Activated T-cell treated with anti-CD3 and anti-CD28 coated beads, Interleukin-2, amount 50 U/mL, for 48 hours (primary cell): Measurements from ENCODE around the gene CACNG1.

ENCODE experiments used
- DNase-seq, 2 experiments: peaks; one replicate each; pipeline ENCODE4 v3.0.0-alpha.2; 2020

Gene CACNG1, protein sequence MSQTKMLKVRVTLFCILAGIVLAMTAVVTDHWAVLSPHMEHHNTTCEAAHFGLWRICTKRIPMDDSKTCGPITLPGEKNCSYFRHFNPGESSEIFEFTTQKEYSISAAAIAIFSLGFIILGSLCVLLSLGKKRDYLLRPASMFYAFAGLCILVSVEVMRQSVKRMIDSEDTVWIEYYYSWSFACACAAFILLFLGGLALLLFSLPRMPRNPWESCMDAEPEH

DNA sequence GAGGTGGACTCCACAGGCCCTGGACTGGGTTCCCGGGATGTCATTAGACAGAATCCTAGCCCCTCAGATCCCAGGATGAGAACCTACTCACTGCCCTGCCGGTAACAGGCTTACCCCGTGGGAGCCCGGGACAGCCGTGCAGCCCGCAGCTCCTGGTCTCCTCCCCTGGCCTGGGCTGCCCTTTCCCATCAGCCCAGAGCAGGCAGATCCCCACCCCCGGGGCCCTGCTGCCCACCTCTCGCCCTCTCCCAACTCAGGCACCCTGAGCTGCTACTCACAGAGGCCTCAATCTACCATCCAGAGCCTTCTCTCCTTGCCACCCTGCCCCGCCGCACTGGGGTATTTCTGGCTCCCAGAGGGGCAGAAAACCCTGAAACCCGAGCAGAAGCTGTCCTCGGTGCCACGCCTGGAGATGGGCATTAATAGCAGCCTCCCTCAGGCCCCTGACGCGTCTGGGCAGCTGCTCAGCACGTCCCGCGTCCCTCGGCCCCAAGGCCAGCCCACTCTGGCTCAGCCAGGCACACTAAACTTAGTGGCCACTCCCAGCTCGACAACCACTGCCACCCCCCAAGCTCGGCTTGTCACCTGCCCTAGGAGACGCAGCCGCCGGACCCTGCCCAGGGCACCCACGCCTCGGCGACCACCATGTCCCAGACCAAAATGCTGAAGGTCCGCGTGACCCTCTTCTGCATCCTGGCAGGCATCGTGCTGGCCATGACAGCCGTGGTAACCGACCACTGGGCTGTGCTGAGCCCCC is at the start of gene CACNG1:
Gene CACNG1 (plus strand): TSS at position 539 of the 757 bp plus-strand sequence. CDS start 107 bp downstream, at position 646.
- DNase-seq, result no peak

DNA sequence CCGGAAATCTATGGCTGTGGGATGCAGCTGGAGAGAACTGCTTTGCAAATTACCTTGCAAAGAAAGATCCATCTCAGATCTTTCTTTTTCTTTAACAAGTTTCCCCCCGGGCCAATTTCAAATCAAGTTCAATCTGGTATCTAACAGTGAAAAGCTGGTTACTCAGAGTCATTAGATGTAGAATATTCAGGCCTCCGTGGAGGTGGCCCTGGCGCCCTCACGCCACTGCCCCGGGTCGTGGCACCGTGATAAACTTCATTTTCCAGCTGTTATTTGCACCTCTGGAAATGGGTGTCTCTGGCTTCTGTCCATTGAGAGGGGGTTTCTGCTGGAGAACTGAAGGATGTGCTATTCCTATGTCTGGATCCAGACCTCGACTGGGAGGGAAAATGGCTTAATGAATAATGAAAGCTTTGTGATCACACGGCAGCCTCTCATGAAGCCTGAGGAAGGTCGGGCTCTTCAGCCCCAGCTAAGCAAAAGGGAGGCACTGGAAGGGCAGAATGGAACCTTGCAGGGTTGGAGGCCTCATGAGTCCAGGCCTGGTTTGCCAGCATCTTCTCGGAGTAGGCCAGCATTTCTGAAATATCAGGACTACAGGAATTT is 49.3 kb upstream of the CACNG1 start:
- DNase-seq, result no peak

DNA sequence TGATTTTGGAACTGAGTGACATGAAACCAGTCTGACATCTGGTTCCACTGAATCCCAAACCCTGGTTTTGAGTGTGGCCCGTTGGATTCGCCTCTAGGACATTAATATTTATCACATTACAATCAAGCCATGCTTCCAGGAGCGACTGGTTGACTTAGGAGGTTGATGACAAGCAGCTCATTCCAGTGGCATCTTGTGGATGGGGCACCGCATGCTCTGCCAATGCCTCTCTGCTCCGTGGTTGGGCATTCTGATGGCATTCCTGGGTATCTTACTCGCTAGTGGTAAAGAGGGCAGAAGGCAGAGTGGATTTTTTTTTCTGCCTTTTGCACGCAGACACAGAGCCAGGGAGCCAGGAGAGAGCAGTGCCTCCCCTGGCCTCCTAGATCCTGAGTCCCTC is 48.4 kb upstream of the CACNG1 start:
- no peak for DNase-seq

DNA sequence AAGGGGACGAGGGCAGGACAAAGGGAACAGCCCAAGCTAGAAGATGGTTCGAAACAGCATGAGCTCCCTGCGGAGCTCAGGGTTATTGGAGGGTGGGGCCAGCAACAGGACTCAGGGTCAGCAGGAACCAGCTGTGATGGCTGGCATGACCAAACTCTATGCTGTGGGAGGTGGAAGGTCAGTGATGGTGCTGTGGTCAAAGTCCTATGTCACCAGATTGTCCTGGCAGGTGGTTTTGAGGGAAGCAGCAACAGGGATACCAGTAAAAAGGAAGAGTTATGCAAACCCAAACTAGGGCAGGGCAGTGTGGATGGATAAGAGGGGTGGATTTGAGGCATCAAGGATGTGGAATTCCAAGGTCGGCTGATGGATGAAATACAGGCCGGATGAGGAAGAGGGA is 47.4 kb upstream of the CACNG1 start:
- DNase-seq, result no peak

DNA sequence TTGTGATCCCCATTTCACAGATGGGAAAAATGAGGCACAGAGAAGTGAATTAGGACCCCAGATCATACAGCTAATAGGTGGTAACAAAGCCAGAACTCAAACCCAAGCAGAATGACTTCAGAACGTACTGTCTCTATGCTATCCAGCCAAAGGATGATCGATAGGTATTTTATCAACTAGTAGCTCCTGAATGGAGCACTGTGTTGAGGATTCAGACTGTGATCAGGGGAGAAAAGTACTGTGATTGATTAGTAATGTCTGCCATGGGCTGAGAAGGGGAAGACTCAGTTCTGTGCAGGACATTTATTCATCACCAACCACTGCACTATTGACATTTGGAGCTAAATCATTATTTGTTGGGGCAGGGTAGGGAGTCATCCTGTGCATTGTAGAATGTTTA is 41.1 kb upstream of the CACNG1 start:
- DNase-seq, result no peak

DNA sequence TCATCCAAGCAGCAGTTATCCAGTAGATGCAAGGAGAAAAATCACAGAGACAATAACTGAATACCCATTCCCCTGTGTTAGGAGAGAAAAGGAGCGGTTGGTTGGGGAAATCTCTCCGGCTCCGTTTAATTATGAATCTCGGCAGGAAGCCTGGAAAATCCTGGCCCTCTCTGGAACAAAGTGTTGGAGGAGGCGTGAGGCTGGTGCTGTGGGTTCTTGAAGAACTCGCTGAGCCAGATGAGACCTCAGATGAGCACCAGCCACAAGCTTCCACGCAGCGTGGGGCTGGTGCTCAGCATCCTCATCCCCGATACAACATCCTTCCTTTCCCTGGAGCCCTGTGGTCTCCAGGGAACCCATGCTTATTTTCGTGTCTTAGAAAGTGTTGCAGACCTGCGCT is 40.2 kb upstream of the CACNG1 start:
- DNase-seq, result no peak

DNA sequence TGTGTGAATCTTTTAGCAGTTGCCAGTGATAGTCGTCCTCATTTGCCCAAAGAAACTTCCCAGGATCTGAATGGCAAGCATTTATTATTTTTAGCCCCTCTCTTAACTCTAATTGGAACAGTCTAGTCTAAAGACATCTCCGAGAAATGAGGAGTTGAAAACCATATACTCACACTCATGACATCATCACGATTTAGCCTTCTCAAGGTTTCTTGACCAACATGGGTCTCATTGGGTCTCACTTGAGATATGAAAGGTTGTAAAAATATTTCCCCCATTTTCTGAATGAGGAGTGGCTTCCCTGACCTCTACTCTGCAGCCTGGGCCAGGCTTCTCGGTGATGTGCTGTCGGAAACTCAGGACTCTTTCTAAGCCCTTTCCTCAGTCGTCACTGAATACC is 37.1 kb upstream of the CACNG1 start:
- no peak for DNase-seq

DNA sequence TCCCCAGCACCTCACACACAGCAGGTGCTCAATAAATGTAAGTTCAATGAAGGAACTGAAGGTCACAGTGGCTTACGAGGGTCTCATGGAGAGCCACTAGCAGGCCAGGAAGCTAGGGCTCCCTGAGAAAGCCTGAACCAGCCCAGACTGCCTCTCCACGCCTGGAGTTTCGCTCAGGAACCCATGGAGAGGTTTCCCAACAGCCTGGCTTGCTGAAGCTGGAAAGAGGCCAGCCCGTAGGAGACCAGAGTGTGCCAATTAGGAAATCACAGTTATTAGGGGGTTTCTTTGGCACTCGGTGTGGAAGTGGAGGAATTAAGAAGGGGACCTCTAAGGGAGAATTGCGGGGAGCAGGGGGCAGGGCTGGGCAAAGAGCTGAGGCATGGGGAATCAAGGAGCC is 36.3 kb upstream of the CACNG1 start:
- no peak for DNase-seq

DNA sequence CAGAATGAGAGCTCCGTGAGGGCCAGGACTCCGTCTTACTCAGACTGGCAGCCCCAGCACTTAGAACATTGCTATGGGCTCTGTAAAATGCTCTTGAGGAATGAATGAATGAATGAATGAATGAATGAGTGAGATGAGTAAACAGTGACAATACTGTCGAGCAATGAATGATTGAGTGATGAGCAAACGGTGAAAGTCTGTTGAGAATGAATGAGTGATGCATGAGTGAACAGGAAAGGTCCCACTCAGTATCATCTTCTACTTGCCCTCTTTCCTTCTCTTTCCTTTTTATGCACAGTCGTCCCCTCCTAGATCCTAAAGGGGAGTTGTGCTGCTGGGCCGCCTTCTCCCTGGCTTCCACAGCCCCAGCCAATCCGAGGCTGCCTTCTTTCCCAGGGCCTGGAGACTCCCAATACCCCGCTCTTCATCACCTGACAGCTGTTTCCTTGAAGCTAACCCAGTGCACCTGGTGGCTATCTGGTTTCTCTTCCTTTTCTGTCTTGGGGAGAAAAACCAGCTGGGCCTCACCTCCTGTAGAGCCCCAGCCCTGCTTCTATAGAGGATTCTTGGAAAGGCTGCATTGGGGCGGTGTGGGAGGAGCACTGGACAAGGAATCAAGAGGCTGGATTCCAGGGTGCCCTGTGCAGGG is 32.7 kb upstream of the CACNG1 start:
- no peak for DNase-seq

DNA sequence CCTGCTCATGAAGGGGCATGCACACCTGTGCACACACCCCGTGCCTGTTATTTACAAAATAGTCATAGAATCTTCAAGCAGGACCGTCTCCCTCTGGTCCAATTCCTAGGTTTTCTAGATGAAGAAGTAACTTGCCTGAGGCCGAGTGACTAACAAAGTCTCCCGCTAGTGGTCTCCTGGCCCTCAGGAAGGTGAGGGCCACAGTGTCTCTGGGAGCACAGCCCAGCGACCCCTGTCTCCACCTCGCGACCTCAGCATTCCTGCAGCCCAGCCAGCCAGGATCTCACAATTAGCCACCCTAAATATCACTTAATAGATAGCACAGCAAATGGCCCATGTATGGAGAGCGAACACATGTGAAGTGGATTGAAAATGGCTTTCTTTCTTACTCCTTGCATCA is 30.5 kb upstream of the CACNG1 start:
- no peak for DNase-seq

DNA sequence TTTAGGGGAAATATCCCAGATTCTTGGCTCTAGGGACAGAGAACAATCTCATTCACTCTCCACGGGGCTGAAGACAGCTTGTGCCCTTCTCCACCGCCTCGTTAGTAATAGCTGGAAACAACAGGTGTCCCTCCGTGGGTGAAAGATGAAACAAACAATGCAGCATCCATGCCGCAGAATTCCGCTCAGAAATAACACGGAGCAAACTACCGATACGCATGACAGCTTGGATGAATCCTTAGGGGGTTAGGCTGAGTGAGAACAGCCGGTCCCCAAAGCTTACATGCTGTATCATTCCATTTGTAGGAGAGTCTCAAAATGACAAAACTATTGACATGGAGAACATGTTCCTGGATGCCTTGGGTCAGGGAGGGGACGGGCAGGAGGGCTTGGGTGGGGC is 29.4 kb upstream of the CACNG1 start:
- no peak for DNase-seq

DNA sequence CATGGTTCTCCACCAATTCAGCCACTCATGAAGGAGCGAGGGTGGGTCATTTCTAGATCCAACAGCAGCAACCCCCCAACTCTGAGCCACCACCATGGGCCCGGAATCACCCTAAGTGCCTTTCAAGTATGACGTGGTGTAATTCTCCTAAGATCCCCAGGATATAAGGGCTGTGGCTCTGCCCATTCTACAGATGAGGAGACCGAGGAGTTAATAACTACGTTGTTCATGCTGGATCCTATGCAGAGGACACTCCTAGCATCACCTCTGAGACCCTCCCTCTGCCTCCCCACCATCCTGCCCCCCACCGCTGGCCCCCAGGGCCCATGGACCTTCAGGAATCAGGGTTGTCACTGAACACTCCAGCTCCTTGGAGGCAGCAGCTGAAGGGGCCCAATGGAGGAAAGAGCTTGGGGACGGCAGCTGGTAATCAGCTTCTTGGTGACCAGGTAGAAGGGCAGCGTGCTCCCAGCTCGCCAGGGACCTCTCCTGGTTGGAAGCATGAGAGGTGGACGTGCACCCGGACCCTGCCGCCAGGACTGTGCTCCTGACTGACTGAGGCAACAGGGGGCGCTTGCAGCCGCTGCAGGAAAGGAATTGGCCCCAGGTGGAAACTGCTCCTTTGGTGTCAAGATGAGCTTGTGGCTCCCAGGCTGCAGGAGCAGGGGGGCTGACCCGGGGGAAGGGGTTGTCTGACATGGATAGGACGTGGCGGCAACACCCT is 28.2 kb upstream of the CACNG1 start:
- DNase-seq, result no peak

DNA sequence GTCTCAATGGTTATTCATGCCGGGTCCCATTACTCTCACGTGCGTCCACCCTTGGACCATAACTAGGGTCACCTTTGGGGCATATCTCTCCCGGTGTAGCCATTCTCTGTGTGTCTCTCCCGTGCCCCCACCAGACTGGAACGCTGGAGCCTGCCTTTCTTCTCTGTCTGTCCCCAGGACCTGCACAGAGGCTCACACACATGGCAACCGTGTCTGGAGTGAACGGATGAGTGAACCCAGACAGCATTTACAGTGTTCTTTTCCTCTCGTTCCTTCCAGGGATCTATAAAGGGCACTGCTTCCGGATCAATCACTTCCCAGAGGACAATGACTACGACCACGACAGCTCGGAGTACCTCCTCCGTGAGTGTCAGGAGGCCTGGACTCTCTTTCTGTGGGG is 26.4 kb upstream of the CACNG1 start:
- no peak for DNase-seq

DNA sequence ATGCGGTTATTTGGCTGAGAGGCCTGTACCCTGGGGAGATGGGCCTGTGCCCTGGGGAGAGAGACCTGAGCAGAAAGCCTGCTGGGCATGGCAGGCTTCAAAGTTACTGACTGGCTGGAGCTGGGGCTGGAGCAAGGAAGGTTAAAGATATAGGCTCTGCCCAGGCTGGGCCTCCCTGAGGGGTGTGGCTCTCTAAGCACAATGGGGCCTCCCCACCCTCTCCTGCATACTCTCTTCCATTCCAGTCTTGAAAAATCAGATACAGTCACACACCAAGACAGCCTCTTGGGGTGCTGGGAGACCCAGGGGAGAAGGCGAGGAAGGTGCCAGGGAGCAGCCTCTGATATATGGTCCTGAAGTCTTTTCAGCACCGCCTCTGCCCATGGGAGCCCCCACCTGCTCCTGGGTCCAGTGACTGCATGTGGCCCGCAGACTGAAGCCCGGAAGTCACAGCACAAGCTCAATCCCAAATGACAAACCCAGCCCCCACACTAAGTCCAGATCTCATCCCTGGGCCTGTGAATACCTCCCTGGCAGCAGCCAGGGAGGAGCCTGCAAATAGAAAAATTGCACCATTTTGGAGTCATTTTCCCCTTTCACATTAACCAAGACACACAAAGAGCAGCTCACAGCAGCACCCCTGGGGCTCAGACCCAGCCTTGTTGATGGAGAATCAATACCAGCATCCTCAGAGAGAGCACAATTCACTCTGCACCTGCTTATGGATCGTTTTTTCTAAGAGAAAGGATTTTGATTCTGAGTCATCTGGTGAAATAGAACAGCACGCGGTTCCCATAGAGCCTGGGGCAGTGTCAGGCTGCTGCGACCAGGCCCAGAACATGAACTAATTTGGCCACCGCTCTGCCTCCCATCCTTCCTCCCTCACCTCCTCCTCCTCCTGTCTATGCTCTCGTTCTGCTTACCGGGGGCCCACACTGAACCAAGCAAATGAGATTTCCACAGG is 25.6 kb upstream of the CACNG1 start:
- no peak for DNase-seq

DNA sequence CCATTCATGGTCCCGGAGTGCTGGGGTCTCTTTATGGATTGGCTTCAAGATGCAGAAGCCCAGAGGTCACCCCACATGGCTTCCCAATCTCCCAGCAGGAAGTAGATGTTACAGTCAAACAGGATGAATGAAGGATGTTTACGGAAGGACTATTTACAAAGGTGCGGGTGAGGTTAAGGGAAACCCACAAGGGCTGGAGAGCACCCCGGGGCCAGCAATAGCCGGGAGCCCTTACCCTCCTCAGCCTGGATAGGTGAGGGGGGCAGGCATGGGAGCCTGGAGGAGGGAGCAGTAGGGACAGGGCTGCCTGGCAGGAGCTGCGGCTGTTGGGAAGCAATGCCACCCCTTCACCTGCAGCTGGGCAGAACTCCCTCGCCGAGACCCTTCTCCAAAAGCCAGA is 24.5 kb upstream of the CACNG1 start:
- DNase-seq, result no peak

DNA sequence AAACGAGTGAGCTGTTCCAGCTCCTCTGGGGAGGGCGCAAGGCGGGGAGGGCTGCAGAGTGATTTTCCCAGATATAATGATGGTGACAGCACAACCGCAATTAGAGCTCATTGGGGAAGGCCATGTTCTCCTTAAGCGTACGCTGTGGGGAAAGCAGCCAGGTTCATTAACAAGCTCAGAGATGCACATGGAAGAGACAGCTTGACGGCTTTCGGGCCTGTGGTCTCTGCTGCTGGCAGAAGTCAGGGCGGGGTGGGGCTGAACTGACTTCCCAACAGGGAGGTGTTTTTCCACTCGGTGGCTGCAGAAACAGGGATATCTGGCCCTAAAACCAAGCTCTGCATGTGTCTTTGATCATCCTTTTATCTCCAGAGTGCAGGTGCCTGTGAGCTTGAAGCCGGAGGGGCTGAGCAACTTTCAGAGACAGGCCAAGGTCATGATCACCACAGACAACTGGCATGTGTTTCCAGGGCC is 24.0 kb upstream of the CACNG1 start:
- no peak for DNase-seq

DNA sequence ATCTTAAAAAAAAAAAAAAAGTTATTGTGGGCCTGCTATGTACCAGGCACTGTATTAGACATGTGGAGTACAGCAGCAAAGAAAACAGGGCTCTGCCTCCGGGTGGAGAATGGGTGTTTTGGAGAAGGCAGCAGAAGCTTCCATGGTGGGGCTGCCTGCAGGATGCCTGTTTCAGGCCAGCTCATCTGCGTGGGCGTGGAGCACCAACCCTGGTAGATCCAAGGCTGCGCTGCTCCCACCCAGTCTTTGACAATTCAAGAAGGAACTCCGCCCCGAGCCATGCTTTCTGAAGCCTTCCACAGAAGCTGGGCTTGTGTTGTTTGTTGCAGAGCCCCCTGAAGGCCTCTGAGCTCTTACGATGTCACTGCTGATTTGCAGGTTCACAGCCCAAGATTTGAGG is 23.2 kb upstream of the CACNG1 start:
- peak; percentile 22 to 23 for DNase-seq

DNA sequence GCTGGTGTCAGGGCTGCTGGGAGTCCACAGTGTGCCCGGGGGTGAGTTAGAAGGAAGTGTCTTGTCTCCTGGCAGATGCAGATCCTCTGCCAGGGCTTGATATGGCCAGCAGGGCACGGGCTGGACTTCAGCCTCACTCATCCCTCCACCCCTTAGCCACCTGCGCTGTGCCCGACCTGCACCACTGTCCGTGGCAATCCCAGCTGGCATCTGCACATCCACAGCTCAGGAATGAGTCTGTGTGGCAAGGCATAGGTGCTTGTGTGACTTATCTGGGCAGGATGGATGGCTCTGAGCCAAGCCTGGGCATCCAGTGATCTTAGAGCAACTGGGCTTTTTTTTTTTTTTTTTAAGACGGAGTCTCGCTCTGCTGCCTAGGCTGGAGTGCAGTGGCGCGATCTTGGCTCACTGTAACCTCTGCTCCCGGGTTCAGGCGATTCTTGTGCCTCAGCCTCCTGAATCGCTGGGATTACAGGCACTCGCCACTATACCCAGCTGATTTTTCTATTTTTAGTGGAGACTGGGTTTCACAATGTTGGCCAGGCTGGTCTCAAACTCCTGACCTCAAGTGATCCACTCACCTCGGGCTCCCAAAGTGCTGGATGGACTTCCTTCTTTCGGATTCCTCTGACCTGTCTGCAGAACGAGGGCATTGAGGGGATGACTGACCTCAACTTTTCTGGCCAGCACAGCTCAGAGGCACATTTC is 22.5 kb upstream of the CACNG1 start:
- no peak for DNase-seq

DNA sequence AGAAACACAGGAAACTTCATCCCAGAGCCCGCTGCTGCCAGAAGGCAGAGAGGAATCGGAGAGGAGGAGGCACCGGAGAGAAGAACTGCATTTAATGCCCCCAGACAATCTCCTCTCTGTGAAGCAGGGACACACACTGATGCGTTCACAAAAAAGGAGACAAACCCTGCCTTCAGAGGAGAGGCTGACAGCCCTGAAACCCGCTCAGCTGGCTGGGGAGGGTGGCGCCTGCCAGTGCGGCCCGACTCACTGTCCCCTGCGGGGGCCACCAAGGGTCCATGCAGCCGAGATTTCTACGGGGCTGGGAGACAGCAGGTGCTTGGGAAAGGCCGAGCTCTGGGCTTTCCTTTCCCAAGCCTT is 21.9 kb upstream of the CACNG1 start:
- DNase-seq, result no peak

DNA sequence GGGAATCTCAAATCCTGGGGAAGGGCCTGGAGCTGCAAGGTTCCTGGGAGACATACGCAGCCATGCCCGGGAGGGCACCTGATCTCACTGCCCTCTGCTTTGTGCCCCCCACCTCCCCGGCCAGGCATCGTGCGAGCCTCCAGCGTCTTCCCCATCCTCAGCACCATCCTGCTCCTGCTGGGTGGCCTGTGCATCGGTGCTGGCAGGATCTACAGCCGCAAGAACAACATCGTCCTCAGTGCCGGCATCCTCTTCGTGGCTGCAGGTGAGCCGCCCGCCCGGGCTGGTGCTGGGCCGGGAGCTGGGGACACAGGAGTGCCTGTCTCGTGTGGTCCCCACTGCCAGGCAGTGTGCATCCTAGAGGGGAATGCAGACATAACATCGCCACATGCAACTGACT is 19.6 kb upstream of the CACNG1 start:
- DNase-seq, result no peak

DNA sequence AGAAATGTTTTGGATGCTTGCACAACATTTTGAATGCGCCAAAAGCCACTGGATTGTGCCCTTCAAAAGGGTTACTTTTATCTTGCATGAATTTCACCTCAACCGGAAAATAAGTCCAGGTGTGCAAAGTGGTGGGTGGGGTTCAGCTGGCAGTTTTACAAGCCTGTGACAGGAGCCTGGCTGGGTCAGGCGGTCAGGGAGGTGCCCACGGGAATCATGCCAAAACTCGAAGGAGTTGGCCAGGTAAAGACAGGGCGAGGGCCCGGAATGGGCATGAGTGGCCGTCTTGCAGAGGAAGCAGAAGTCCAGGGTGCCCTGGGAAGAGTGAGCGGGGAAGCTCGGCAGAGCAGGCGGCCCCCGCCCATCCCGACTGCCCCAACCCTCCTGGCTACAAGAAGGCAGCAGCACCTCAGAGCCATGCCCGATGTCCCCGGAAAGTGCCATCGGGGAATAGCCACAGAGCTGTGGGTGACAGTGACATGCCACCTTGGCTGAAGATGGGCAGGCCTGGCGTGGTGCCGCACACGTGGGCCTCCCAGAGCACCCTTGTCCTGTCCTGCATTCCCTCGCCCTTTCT is 19.1 kb upstream of the CACNG1 start:
- DNase-seq, result no peak
